Omental fat pad (tissue), 4 donors: ENCODE measurements around the gene CEACAM4. TPM values are rescaled to one million over a fixed set of nuclear protein-coding genes. Genes with fewer than 3 reads are reported as not detected.
"Not testable (repeated sequence)": the region's sequence is repeated elsewhere in the genome, so short reads cannot be mapped to it uniquely, and the experiment has no call there.

Experiments
- ATAC-seq: fragments of 150-250 bp; one replicate; pipeline ENCODE4 v1.9.1; 2016; ENCODE audit warnings: mild to moderate bottlenecking, moderate library complexity; ENCODE audit not compliant: low FRiP score
- DNase-seq: peaks from one replicate; pipeline ENCODE4 v3.0.0-alpha.2; 2019; ENCODE audit warnings: low spot score
- total RNA-seq, 4 donors: library from RNA; depleted of rRNA; stranded (reverse); fragments of >200 nt; gene quantifications; one replicate each; pipeline ENCODE4 v1.1.0, GENCODE V29; 2016
- TF ChIP-seq, protein P1 (sequence below), 3 donors: fragments of 450-650 bp; IDR thresholded peaks; one replicate each; pipeline ENCODE4 v1.5.1; 2016 to 2017; ENCODE audit warnings: antibody characterized with exemption in 3 of 3, mild to moderate bottlenecking in 3 of 3, moderate library complexity in 2 of 3

Gene CEACAM4
- total RNA-seq, result 1 to 10 TPM in 3 of 4 donors, not detected in 1; 1.7 to 9.0 (median 2.6) TPM

GRCh38 chr19:41626877-41627276, at the start of gene CEACAM4:
CEACAM4 (minus strand) TSS chr19:41627074; CDS start chr19:41626963, 111 bp downstream.
- DNase-seq (no peak), ATAC-seq (peak; percentile 25)
- TF ChIP-seq, protein P1, sequence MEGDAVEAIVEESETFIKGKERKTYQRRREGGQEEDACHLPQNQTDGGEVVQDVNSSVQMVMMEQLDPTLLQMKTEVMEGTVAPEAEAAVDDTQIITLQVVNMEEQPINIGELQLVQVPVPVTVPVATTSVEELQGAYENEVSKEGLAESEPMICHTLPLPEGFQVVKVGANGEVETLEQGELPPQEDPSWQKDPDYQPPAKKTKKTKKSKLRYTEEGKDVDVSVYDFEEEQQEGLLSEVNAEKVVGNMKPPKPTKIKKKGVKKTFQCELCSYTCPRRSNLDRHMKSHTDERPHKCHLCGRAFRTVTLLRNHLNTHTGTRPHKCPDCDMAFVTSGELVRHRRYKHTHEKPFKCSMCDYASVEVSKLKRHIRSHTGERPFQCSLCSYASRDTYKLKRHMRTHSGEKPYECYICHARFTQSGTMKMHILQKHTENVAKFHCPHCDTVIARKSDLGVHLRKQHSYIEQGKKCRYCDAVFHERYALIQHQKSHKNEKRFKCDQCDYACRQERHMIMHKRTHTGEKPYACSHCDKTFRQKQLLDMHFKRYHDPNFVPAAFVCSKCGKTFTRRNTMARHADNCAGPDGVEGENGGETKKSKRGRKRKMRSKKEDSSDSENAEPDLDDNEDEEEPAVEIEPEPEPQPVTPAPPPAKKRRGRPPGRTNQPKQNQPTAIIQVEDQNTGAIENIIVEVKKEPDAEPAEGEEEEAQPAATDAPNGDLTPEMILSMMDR (IDR thresholded peaks at IDR 0.05), result no peak

DNA sequence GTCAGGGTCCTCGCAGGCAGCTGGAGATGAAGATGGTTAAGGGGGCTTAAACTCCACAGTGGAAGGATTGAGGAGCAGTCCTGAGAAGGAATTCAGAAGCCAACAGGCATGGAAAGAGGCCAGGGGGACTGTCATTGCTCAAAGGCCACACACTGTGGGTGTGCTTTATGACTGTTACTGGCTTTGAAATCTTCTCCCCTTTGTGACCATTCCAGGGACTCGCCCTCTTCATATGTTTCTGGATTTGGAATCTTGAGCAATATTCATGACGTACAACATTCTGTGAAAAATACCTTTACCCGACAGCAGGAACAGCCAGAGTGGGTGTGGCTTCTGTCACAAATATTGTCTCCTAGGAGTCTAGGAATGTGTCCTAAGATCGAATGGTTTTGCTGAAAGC, 44.6 kb upstream of the CEACAM4 start:
- DNase-seq, result no peak
- TF ChIP-seq, protein P1 (IDR thresholded peaks at IDR 0.05), result no peak
- ATAC-seq, result no peak

- ATAC-seq (no peak), DNase-seq (no peak)
- TF ChIP-seq, protein P1 (IDR thresholded peaks at IDR 0.05), result no peak
These were observed 43.9 kb upstream of the CEACAM4 start for GRCh38 chr19:41670755-41671154.

- no peak for ATAC-seq
- TF ChIP-seq, protein P1 (IDR thresholded peaks at IDR 0.05), result no peak
- no peak for DNase-seq
These were observed 41.4 kb upstream of the CEACAM4 start for GRCh38 chr19:41668315-41668714.

DNA sequence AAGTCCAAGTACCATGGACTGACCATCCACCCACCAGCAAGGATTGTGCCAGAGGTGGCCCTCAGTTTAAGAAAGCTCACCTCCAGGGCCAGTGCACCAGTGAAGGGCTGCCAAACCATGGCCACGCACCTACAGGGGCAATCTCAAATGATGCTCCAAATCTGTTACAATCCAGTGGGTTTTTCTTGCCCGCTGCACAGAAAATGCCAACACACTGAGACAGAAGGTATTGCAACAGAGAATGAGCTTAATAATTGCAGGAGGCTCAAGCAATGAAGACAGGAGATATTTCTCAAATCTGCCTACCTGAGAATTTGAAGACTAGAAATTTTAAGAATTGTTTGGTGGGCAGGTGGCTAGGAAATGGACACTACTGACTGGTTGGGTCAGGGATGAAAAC, 39.2 kb upstream of the CEACAM4 start:
- DNase-seq (no peak), ATAC-seq (no peak)
- TF ChIP-seq, protein P1 (IDR thresholded peaks at IDR 0.05), result no peak

- ATAC-seq (no peak), DNase-seq (no peak)
- TF ChIP-seq, protein P1 (IDR thresholded peaks at IDR 0.05), result no peak
These were observed 30.3 kb upstream of the CEACAM4 start for GRCh38 chr19:41657157-41657556.

DNA sequence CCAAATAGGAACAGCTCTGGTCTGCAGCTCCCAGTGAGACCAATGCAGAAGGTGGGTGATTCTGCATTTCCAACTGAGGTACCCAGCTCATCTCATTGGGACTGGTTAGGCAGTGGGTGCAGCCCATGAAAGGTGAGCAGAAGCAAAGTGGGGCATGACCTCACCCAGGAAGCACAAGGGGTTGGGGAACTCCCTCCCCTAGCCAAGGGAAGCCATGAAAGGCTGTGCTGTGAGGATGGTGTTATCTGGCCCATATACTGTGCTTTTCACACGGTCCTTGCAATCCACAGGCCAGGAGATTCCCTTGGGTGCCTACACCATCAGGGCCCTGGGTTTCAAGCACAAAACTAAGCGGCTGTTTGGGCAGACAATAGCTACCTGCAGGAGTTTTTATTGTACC, 29.9 kb upstream of the CEACAM4 start:
- not testable (repeated sequence) for ATAC-seq, DNase-seq

GRCh38 chr19:41652250-41652649, 25.4 kb upstream of the CEACAM4 start:
- TF ChIP-seq, protein P1 (IDR thresholded peaks at IDR 0.05), result no peak
- ATAC-seq, result no peak

More at GRCh38 chr19:41652250-41652649, 25.4 kb upstream of the CEACAM4 start:
- no peak for DNase-seq
